Esophagus squamous epithelium (tissue), 5 donors: ENCODE results near the gene GNPTG. TPM values are rescaled to one million over a fixed set of nuclear protein-coding genes. Genes with fewer than 3 reads are reported as not detected.
A peak's percentile ranks its signal among the peaks of the same experiment; 100 is the strongest.

Source experiments
- DNase-seq: peaks from one replicate; lab custom pipeline; 2025; lab: John Stamatoyannopoulos, UW
- H3K27ac ChIP-seq, 4 donors: fragments of 200-600 bp; sonication (generic); one replicate each; pipeline ENCODE4 v1.5.1; 2016 to 2019; ENCODE audit warnings: mild to moderate bottlenecking in 1 of 4
- H3K27me3 ChIP-seq, 4 donors: fragments of 200-600 bp; sonication (generic); 1 replicate in 3 of 4; 2 replicates in 1 of 4; pipeline versions ENCODE4 v1.5.1 to v1.6.0; 2017 to 2021; ENCODE audit warnings: antibody characterized with exemption in 1 of 4
- H3K36me3 ChIP-seq, 3 donors: fragments of 200-600 bp; sonication (generic); one replicate each; pipeline ENCODE4 v1.5.1; 2016 to 2019
- H3K4me1 ChIP-seq, 3 donors: fragments of 200-600 bp; sonication (generic); one replicate each; pipeline ENCODE4 v1.5.1; 2017 to 2019
- H3K4me3 ChIP-seq, 4 donors: fragments of 200-600 bp; sonication (generic); 1 replicate in 3 of 4; 2 replicates in 1 of 4; pipeline ENCODE4 v1.5.1; 2016 to 2019; ENCODE audit warnings: mild to moderate bottlenecking in 2 of 4, moderate library complexity in 1 of 4
- H3K9me3 ChIP-seq, 3 donors: fragments of 200-600 bp; sonication (generic); one replicate each; pipeline ENCODE4 v1.5.1; 2016 to 2019
- POLR2A ChIP-seq, 4 donors: fragments of 450-650 bp; IDR thresholded peaks; one replicate each; pipeline ENCODE4 v1.6.1; 2017; ENCODE audit warnings: antibody characterized with exemption in 4 of 4, mild to moderate bottlenecking in 4 of 4, moderate library complexity in 3 of 4
- WGBS, 2 donors: methylation state at CpG; one replicate each; pipeline ENCODE4 v1.1.5; 2018; 5-methylcytosine and 5-hydroxymethylcytosine counted together
- intact Hi-C: fragments of 100-400 bp; cut with DNase I; formaldehyde crosslinking; loops from one replicate; pipeline ENCODE4 v1.15.0; 2022
- total RNA-seq, 4 donors: library from RNA; depleted of rRNA; stranded (reverse); fragments of >200 nt; gene quantifications; one replicate each; pipeline ENCODE4 v1.1.0, GENCODE V29; 2016
- TF ChIP-seq, protein P1 (sequence below), 6 experiments: fragments of 450-650 bp in 4 of 6; fragments of 200-600 bp in 2 of 6; sonication (generic) in 2 of 6; IDR thresholded peaks; one replicate each; pipeline ENCODE4 v1.5.1; 2016 to 2019; ENCODE audit warnings: antibody characterized with exemption in 6 of 6, mild to moderate bottlenecking in 4 of 6, moderate library complexity in 4 of 6
- donor health status: DM: yes; HTN: yes; CAD: no.

GNPTG gene
- total RNA-seq, 4 donors from 2014 or later: 21.6 to 46.9 (median 37.8) TPM

DNA sequence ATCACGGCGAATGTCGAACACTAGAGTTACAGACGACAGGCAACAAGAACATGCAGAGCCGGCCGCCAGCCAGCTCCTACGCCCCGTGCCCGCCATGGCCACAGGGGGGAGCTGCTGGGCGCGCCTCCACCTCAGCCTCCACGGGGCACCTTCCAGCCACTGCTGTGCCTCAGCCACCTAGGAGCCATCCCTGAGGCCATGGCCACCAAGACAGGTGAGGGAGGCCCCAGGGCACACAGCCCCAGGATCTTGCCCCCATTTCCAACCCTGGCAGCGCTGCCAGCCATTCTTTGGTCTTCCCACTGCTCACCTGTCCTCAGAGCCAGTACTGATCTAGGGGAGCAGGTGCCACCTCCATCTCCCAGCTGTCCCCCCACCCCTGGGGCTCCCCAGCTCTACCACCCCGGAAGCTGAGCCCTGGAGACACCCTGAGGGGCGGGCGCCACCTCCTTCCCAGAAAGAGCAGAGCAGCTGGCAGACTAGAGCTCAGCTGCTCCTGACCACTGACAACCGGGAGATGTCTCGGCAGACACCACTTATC, 11.8 kb downstream of the GNPTG start:
- intact Hi-C loops: no loop called here

DNA sequence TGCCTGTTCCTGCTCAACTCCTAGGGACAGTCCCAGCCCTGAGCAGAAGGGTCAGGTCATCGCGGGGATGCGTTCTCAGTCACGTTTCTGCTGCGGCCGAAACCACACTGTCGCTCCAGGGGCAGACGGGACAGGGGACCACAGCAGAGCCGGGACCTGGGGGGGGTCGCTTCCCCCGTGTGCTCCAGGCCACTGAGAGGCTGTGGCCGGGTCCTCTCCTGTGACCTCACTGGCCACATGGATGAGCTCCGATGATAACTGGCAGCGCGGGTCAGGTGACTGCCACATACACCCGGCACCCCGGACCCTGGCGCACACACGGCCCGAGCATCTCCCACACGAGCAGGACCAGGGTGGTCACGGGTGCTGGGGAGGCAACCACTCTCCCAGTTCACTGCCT, 12.8 kb downstream of the GNPTG start:
- Histone ChIP-seq H3K4me1 (no peaks in the 10 kb centered on the region), H3K27ac (no peak overlapping the region), H3K36me3 (peaks cover 16 to 95% (median 33%) of the 10 kb centered on the region in 3 donors), H3K9me3 (no peaks in the 10 kb centered on the region), H3K27me3 (no peaks in the 10 kb centered on the region), H3K4me3 (no peak overlapping the region)
- TF ChIP-seq POLR2A (IDR thresholded peaks at IDR 0.05): no peak
- intact Hi-C loops: no loop called here
- no peak for DNase-seq
- 78% methylated on average over 11 of the region's 22 CpGs; no CpG with 5 or more reads in 1 of the 2 donors for WGBS, 2 donors

More for the DNA sequence above, 11.8 kb downstream of the GNPTG start:
- Histone ChIP-seq H3K27ac (no peak overlapping the region), H3K36me3 (peaks cover 16 to 97% (median 33%) of the 10 kb centered on the region in 3 donors), H3K4me3 (no peak overlapping the region), H3K27me3 (no peaks in the 10 kb centered on the region), H3K4me1 (no peaks in the 10 kb centered on the region), H3K9me3 (no peaks in the 10 kb centered on the region)
- DNase-seq: no peak
- WGBS, 2 donors: 24 to 42% methylated on average over 9 to 11 of the region's 18 CpGs
- no peak for TF ChIP-seq POLR2A (IDR thresholded peaks at IDR 0.05)
- TF ChIP-seq, protein P1, sequence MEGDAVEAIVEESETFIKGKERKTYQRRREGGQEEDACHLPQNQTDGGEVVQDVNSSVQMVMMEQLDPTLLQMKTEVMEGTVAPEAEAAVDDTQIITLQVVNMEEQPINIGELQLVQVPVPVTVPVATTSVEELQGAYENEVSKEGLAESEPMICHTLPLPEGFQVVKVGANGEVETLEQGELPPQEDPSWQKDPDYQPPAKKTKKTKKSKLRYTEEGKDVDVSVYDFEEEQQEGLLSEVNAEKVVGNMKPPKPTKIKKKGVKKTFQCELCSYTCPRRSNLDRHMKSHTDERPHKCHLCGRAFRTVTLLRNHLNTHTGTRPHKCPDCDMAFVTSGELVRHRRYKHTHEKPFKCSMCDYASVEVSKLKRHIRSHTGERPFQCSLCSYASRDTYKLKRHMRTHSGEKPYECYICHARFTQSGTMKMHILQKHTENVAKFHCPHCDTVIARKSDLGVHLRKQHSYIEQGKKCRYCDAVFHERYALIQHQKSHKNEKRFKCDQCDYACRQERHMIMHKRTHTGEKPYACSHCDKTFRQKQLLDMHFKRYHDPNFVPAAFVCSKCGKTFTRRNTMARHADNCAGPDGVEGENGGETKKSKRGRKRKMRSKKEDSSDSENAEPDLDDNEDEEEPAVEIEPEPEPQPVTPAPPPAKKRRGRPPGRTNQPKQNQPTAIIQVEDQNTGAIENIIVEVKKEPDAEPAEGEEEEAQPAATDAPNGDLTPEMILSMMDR (IDR thresholded peaks at IDR 0.05): peak; percentile 66 to 86 (median 71)

DNA sequence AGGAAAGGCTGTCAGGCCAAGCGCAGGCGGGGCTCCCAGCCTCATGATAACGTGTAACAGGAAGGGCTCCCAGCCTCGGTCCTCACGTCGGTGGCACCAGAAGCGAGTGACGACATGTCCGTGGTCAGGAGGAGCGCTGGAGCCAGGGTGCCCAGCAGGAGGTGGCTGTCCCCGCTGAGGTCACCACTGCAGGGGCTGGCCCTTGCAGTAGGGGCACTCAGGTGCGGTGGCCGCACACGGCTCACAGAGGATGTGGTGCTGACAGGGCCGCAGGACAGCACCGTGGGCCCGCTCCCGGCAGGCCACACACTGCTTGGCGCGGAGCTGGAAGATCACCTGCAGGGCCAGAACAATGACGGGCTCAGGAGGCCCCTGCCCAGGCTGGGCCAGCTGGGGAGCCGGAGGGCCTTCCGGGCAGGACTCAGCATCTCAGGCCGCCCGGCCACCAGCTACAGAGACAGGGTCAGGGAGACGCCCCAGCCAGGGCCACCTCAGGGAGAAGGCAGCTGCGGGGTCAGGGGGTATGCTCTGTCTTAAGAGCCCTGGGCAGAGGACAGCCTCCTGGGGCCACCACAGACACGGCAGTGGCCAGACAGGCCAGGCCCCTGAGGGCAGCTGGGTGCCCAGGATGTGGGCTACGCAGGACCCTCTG, 14.5 kb downstream of the GNPTG start:
- peaks cover 22 to 95% (median 39%) of the 10 kb centered on the region in 3 donors for H3K36me3 ChIP-seq
- intact Hi-C loops: no loop called here
- no peak for TF ChIP-seq POLR2A (IDR thresholded peaks at IDR 0.05)
- TF ChIP-seq, protein P1 (IDR thresholded peaks at IDR 0.05): no peak
- no peak for DNase-seq
- no peak overlapping the region for H3K4me3 ChIP-seq
- WGBS, 2 donors: 67 to 72% methylated on average over 8 to 12 of the region's 29 CpGs
- no peaks in the 10 kb centered on the region for H3K27me3 ChIP-seq
- no peak overlapping the region for H3K27ac ChIP-seq
- H3K9me3 ChIP-seq: no peaks in the 10 kb centered on the region
- no peaks in the 10 kb centered on the region for H3K4me1 ChIP-seq

DNA sequence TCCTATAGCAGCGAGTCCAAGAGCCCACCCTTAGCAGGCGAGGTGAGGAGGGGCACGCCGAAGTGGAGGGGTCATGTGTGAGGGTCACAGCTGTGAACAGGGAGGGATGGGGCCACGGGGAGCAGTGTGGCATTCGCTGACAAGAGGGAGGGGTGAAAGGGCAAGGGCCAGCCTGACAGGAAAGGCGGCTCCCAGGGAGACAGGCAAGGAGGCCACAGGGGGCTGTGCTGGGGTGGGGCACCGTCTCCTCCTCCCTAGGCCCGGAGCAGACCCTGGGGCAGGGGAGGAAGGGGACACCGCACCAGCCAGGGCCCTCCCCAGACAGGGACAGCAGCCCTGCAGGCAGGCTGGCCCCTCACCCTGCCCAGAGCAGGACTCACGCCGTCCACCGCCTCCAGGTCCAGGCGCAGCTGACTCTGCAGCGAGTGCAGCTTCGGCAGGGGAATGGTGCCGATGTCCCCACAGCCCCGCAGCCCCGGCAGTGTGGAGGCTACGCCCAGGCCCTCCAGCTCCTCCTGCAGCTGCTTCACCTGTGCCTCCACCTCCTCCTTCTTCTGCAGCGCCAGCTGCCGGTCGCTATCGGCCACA, 15.1 kb downstream of the GNPTG start:
- Histone ChIP-seq H3K27ac (no peak overlapping the region), H3K4me1 (no peaks in the 10 kb centered on the region), H3K27me3 (no peaks in the 10 kb centered on the region), H3K4me3 (no peak overlapping the region), H3K36me3 (peaks cover 18 to 95% (median 38%) of the 10 kb centered on the region in 3 donors), H3K9me3 (no peaks in the 10 kb centered on the region)
- no peak for DNase-seq
- intact Hi-C loops: no loop called here
- 82 to 95% methylated on average over 7 to 16 of the region's 24 CpGs for WGBS, 2 donors
- no peak for TF ChIP-seq POLR2A (IDR thresholded peaks at IDR 0.05)
- TF ChIP-seq, protein P1 (IDR thresholded peaks at IDR 0.05): no peak

DNA sequence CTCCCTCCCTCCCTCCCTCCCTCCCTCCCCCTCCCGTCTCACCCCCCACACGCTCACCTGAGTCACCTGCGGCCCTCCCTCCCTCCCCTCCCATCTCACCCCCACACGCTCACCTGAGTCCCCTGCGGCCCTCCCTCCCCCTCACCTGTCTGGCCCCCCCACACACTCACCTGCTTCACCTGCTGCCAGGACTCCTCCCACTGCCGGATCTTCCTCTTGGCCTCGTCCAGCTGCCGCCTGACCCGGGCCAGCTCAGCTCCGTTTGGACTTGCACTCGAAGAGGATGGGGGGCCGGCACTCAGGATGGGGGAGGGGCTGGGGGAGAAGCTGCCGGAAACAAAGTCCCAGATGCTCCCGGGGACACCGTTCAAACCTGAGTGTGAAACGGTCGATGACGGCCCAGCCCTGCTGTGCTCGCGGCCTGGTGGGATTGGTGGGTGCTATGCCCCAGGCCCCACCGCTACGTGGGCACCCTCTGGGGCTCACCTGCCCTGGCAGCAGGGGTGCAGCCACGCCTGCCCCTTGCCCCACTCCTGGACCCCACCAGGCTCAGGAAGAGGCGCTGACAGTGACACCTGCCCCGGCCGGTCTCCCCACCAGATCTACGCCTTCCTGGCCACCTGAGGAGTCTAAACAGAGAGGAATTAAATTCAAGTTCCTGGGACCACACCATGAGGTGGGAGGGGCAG, 15.9 kb downstream of the GNPTG start:
- no peaks in the 10 kb centered on the region for H3K9me3 ChIP-seq
- peaks cover 9 to 87% (median 30%) of the 10 kb centered on the region in 3 donors for H3K36me3 ChIP-seq
- no peak overlapping the region for H3K27ac ChIP-seq
- H3K4me1 ChIP-seq: no peaks in the 10 kb centered on the region
- DNase-seq: no peak
- TF ChIP-seq, protein P1 (IDR thresholded peaks at IDR 0.05): no peak
- no peaks in the 10 kb centered on the region for H3K27me3 ChIP-seq
- no CpG with 5 or more reads among the region's 27 CpGs for WGBS, 2 donors
- intact Hi-C loops: no loop called here
- H3K4me3 ChIP-seq: no peak overlapping the region
